ENCODE results near the gene PTGES2.
A peak's percentile ranks its signal among the peaks of the same experiment; 100 is the strongest.

The PTGES2 gene

GRCh38 chr9:128127990-128128835 is 684 bp upstream of the PTGES2 start:
- TF ChIP-seq CTCF (IDR thresholded peaks at IDR 0.05; ENCODE audit: low read depth, low read length) = no peak
- DNase-seq (ENCODE audit: low read depth, low spot score) = peak; percentile 93
- in situ Hi-C loops (cut with HindIII; ENCODE audit: low sequenced_read_pairs) = no loop called here

GRCh38 chr9:128125580-128126354 is 1.8 kb downstream of the PTGES2 start:
- no peak for TF ChIP-seq CTCF (IDR thresholded peaks at IDR 0.05; ENCODE audit: low read depth, low read length)
- no peak for DNase-seq (ENCODE audit: low read depth, low spot score)
- in situ Hi-C loops (cut with HindIII; ENCODE audit: low sequenced_read_pairs) = no loop called here
- H3K4me3 ChIP-seq (ENCODE audit: low read depth, low read length) = no peak overlapping the region

More at GRCh38 chr9:128127990-128128835, 684 bp upstream of the PTGES2 start:
- peak overlapping the region; percentile 87 for H3K4me3 ChIP-seq (ENCODE audit: low read depth, low read length)

GRCh38 chr9:128124873-128125579 is 2.5 kb downstream of the PTGES2 start:
- TF ChIP-seq CTCF (IDR thresholded peaks at IDR 0.05; ENCODE audit: low read depth, low read length) = peak; percentile 79
- peak; percentile 55 for DNase-seq (ENCODE audit: low read depth, low spot score)
- H3K4me3 ChIP-seq (ENCODE audit: low read depth, low read length) = no peak overlapping the region
- in situ Hi-C loops (cut with HindIII; ENCODE audit: low sequenced_read_pairs) = no loop called here

- no peak overlapping the region for H3K4me3 ChIP-seq (ENCODE audit: low read depth, low read length)
- no peak for DNase-seq (ENCODE audit: low read depth, low spot score)
- in situ Hi-C loops (cut with HindIII; ENCODE audit: low sequenced_read_pairs) = no loop called here
- no peak for TF ChIP-seq CTCF (IDR thresholded peaks at IDR 0.05; ENCODE audit: low read depth, low read length)
Measured at GRCh38 chr9:128124451-128124850, 3.1 kb downstream of the PTGES2 start.

GRCh38 chr9:128123451-128124080 is 4.0 kb downstream of the PTGES2 start:
- TF ChIP-seq CTCF (IDR thresholded peaks at IDR 0.05; ENCODE audit: low read depth, low read length) = no peak
- in situ Hi-C loops (cut with HindIII; ENCODE audit: low sequenced_read_pairs) = no loop called here
- no peak for DNase-seq (ENCODE audit: low read depth, low spot score)
- H3K4me3 ChIP-seq (ENCODE audit: low read depth, low read length) = no peak overlapping the region

GRCh38 chr9:128122809-128123175 is 4.7 kb downstream of the PTGES2 start:
- no peak for TF ChIP-seq CTCF (IDR thresholded peaks at IDR 0.05; ENCODE audit: low read depth, low read length)
- H3K4me3 ChIP-seq (ENCODE audit: low read depth, low read length) = no peak overlapping the region
- in situ Hi-C loops (cut with HindIII; ENCODE audit: low sequenced_read_pairs) = no loop called here
- no peak for DNase-seq (ENCODE audit: low read depth, low spot score)

Data from astrocyte of the spinal cord (primary cell).